GM12878 (cell line): ENCODE measurements around the gene LDB3. TPM values are rescaled to one million over a fixed set of nuclear protein-coding genes. Genes with fewer than 3 reads are reported as not detected.

ENCODE experiments used
- ATAC-seq: fragments of 200-7000 bp; cut with Tn5 transposase; 3 replicates; pipeline ENCODE4 v1.9.1; 2020; ENCODE audit warnings: mild to moderate bottlenecking, moderate library complexity
- BruUV-seq: library from RNA; stranded (reverse); fragments of 400-500 nt; replicated peaks from 2 replicates; lab custom pipeline; 2021; lab: Mats Ljungman, UMichigan
- CTCF ChIA-PET: fragments of 300-600 bp; sonication (Branson Sonifier 250); formaldehyde crosslinking; extraction: SDS; loops from one replicate; lab custom pipeline; 2021; ENCODE audit warnings: inconsistent platforms; lab: Yijun Ruan, JAX
- POLR2A ChIA-PET: fragments of 350-600 bp; formaldehyde crosslinking; extraction: SDS; loops from one replicate; lab custom pipeline; 2021; ENCODE audit warnings: inconsistent platforms; lab: Charles Lee
- RAD21 ChIA-PET: fragments of 300-600 bp; sonication (Branson Sonifier 250); formaldehyde crosslinking; loops from one replicate; lab custom pipeline; 2023; ENCODE audit warnings: antibody characterized with exemption; ENCODE audit not compliant: unreplicated experiment; lab: Charles Lee
- SMC1A ChIA-PET: fragments of 300-600 bp; sonication (Branson Sonifier 250); formaldehyde crosslinking; loops from one replicate; lab custom pipeline; 2023; ENCODE audit not compliant: unreplicated experiment, uncharacterized antibody; lab: Charles Lee
- DNase-seq: peaks from one replicate; pipeline ENCODE4 v3.0.0-alpha.2; 2011; ENCODE audit warnings: low read depth, low spot score
- FAIRE-seq: peaks from 3 replicates; lab custom pipeline; 2011; peaks lifted over from hg19 to GRCh38; lab: Jason Lieb, UNC
- H2AFZ ChIP-seq: 2 replicates; pipeline ENCODE4 v1.6.0; 2011; ENCODE audit warnings: low read depth, low read length, control low read depth; ENCODE audit not compliant: control insufficient read depth
- H3K27ac ChIP-seq: 2 replicates; pipeline ENCODE4 v1.5.1; 2011; ENCODE audit warnings: control low read depth; ENCODE audit not compliant: control insufficient read depth, insufficient read depth
- H3K27me3 ChIP-seq, 2 experiments: replicated peaks in 1 of 2; 2 replicates each; pipeline versions ENCODE4 v1.6.0 to v1.6.1; 2011; ENCODE audit warnings: low read length in 1 of 2; ENCODE audit not compliant: control insufficient read depth in 2 of 2, insufficient read depth in 2 of 2
- H3K36me3 ChIP-seq, 2 experiments: 2 replicates each; pipeline ENCODE4 v1.5.1; 2011; ENCODE audit warnings: low read length in 1 of 2; ENCODE audit not compliant: control insufficient read depth in 2 of 2, insufficient read depth in 2 of 2
- H3K4me1 ChIP-seq: 2 replicates; pipeline ENCODE4 v1.6.1; 2011; ENCODE audit warnings: mild to moderate bottlenecking, low read length, moderate library complexity, mixed read lengths; ENCODE audit not compliant: control insufficient read depth, insufficient read depth
- H3K4me2 ChIP-seq: 2 replicates; pipeline ENCODE4 v1.6.0; 2011; ENCODE audit warnings: control low read depth; ENCODE audit not compliant: control insufficient read depth, insufficient read depth
- H3K4me3 ChIP-seq: fragments of 200-600 bp; sonication (generic); 2 replicates; pipeline ENCODE4 v1.5.1; 2016
- H3K79me2 ChIP-seq: 2 replicates; pipeline ENCODE4 v1.6.0; 2011; ENCODE audit warnings: low read length; ENCODE audit not compliant: control insufficient read depth, insufficient read depth
- H3K9ac ChIP-seq: 2 replicates; pipeline ENCODE4 v1.8.0; 2011; ENCODE audit warnings: low read length, control low read depth, mixed read lengths; ENCODE audit not compliant: control insufficient read depth, insufficient read depth
- H3K9me3 ChIP-seq: replicated peaks from 3 replicates; pipeline ENCODE4 v1.5.1; 2011; ENCODE audit warnings: mild to moderate bottlenecking, low read length; ENCODE audit not compliant: control insufficient read depth, insufficient read depth
- H4K20me1 ChIP-seq: 2 replicates; pipeline ENCODE4 v1.6.0; 2011; ENCODE audit not compliant: control insufficient read depth, insufficient read depth
- CBX5 ChIP-seq: sonication (generic); IDR thresholded peaks from 2 replicates; pipeline ENCODE4 v1.6.1; 2016; ENCODE audit warnings: low read depth, moderate library complexity, mild to moderate bottlenecking, inconsistent platforms
- CEBPB ChIP-seq, 2 experiments: fragments of 150-350 bp in 1 of 2; IDR thresholded peaks; 2 replicates each; pipeline ENCODE4 v1.6.1; 2012 to 2014; ENCODE audit warnings: low read depth in 2 of 2, low read length in 2 of 2, borderline replicate concordance in 1 of 2, inconsistent platforms in 1 of 2
- CHD4 ChIP-seq: fragments of 200-600 bp; sonication (generic); IDR thresholded peaks from 2 replicates; pipeline ENCODE4 v1.6.1; 2016; ENCODE audit warnings: mild to moderate bottlenecking
- E2F8 ChIP-seq: fragments of 450-650 bp; IDR thresholded peaks from 2 replicates; pipeline ENCODE4 v1.6.1; 2018; ENCODE audit warnings: mild to moderate bottlenecking, low read depth, moderate library complexity; ENCODE audit not compliant: partially characterized antibody
- EGR1 ChIP-seq, 2 experiments: IDR thresholded peaks; 1 replicate in 1 of 2; 2 replicates in 1 of 2; pipeline ENCODE4 v1.6.1; 2011 to 2012; ENCODE audit warnings: low read depth in 2 of 2, low read length in 2 of 2, borderline replicate concordance in 1 of 2, mild to moderate bottlenecking in 1 of 2, moderate library complexity in 1 of 2
- FOS ChIP-seq: IDR thresholded peaks from 3 replicates; pipeline ENCODE4 v1.6.1; 2011; ENCODE audit warnings: borderline replicate concordance; ENCODE audit not compliant: insufficient read length; ENCODE audit errors: extremely low read depth
- HDAC2 ChIP-seq: fragments of 200-600 bp; sonication (generic); IDR thresholded peaks from 2 replicates; pipeline ENCODE4 v1.6.1; 2017
- IKZF1 ChIP-seq: fragments of 450-650 bp; conservative IDR thresholded peaks from 2 replicates; pipeline ENCODE4 v1.6.1; 2017; ENCODE audit warnings: antibody characterized with exemption, mild to moderate bottlenecking
- KAT2A ChIP-seq: conservative IDR thresholded peaks from 2 replicates; pipeline ENCODE4 v1.6.1; 2011; ENCODE audit warnings: low read depth, low read length; ENCODE audit not compliant: control insufficient read depth
- PAX5 ChIP-seq: IDR thresholded peaks from 2 replicates; pipeline ENCODE4 v1.6.1; 2011; ENCODE audit warnings: low read depth, low read length, borderline replicate concordance
- RB1 ChIP-seq: fragments of 450-650 bp; formaldehyde crosslinking; IDR thresholded peaks from 2 replicates; pipeline ENCODE4 v1.6.1; 2017; ENCODE audit warnings: mild to moderate bottlenecking, borderline replicate concordance
- RBBP5 ChIP-seq: fragments of 200-600 bp; sonication (generic); conservative IDR thresholded peaks from 2 replicates; pipeline ENCODE4 v1.6.1; 2016
- SP1 ChIP-seq: IDR thresholded peaks from one replicate; pipeline ENCODE4 v1.6.1; 2011; ENCODE audit warnings: low read depth, low read length
- ZNF24 ChIP-seq: fragments of 450-650 bp; IDR thresholded peaks from 2 replicates; pipeline ENCODE4 v1.6.1; 2017; ENCODE audit warnings: antibody characterized with exemption, mild to moderate bottlenecking
- ZNF274 ChIP-seq: IDR thresholded peaks from one replicate; pipeline ENCODE4 v1.8.0; 2011; ENCODE audit not compliant: insufficient read length, insufficient read depth
- WGBS: methylation state at CpG from one replicate; pipeline ENCODE4 v1.1.6; 2016; ENCODE audit warnings: low lambda C conversion rate; ENCODE audit not compliant: insufficient replicate concordance, insufficient coverage; ENCODE audit errors: missing lambda C conversion rate; 5-methylcytosine and 5-hydroxymethylcytosine counted together
- in situ Hi-C: fragments of 300-500 bp; cut with MboI; formaldehyde crosslinking; loops from 9 replicates; pipeline ENCODE4 v1.14.3; 2018; ENCODE audit warnings: mixed read lengths
- intact Hi-C: fragments of 100-400 bp; cut with micrococcal nuclease; formaldehyde crosslinking; loops from one replicate; pipeline ENCODE4 v1.14.2; 2022; ENCODE audit not compliant: unreplicated experiment
- polyA plus RNA-seq, 11 experiments: library from polyadenylated mRNA; depleted of rRNA in 4 of 11; unstranded in 6 of 11; stranded (reverse) in 5 of 11; fragments of >200 nt; fragmentation: Nextera tagmentation in 4 of 11; fragmentation: Illumina TruSeq in 1 of 11; extraction: Ambion mirVana in 4 of 11; extraction: Trizol in 1 of 11; gene quantifications; 1 replicate in 1 of 11; 2 replicates in 10 of 11; pipeline versions ENCODE4 v1.2.1 to v1.2.3, GENCODE V29; 2011 to 2016; ENCODE audit warnings: inconsistent platforms in 2 of 11, missing spikeins in 2 of 11, low read depth in 1 of 11
- total RNA-seq, 4 experiments: library from RNA; depleted of rRNA in 3 of 4; stranded (reverse); fragments of >200 nt in 3 of 4; fragmentation: Illumina TruSeq in 1 of 4; extraction: Trizol in 1 of 4; gene quantifications; 2 replicates each; pipeline versions ENCODE4 v1.2.1 to v1.2.3, GENCODE V29; 2013 to 2021
- TF ChIP-seq, protein P1 (sequence below): fragments of 450-650 bp; conservative IDR thresholded peaks from 2 replicates; pipeline ENCODE4 v1.6.1; 2017; ENCODE audit warnings: mild to moderate bottlenecking, moderate library complexity
- TF ChIP-seq, protein P2 (sequence below): IDR thresholded peaks from 2 replicates; pipeline ENCODE4 v1.6.1; 2012; ENCODE audit warnings: low read depth, low read length, improper control_type of control experiment
- TF ChIP-seq, protein P3 (sequence below): IDR thresholded peaks from 2 replicates; pipeline ENCODE4 v1.6.1; 2012; ENCODE audit warnings: low read depth, low read length, improper control_type of control experiment

LDB3 gene
- total and polyA plus RNA-seq, 10 of the 15 experiments (the other 5 are each of a cell fraction or from before 2014, with no cell fraction given) = 0.02 to 0.07 (median 0.04) TPM; not detected in 1

- Histone ChIP-seq H2AFZ (peak overlapping the region; percentile 84), H3K27me3 (no peaks in the 10 kb centered on the region), H3K4me2 (peak overlapping the region; percentile 83), H3K36me3 (no peaks in the 10 kb centered on the region), H3K9ac (peak overlapping the region; percentile 77), H3K4me3 (peak overlapping the region; percentile 77), H3K27ac (peak overlapping the region; percentile 79), H3K9me3 (no peaks in the 10 kb centered on the region), H3K4me1 (peaks cover 19% of the 10 kb centered on the region), H4K20me1 (no peaks in the 10 kb centered on the region), H3K79me2 (peaks cover 46% of the 10 kb centered on the region)
- TSS peak; percentile 82 for BruUV-seq
- intact Hi-C loops = loop anchor here (1.0 to 2.0 kb wide), 2 partner anchors 42 to 45 kb away; no protein-coding TSS in a partner anchor
- no peak for DNase-seq
- in situ Hi-C loops = no loop called here
- ChIA-PET RAD21 (interaction anchor here (1.3 kb wide), 2 partner anchors 43 to 44 kb away, joined by 3 read pairs; no protein-coding TSS in a partner anchor), CTCF (interaction anchor here (0.6 to 1.3 kb wide), 2 partner anchors 144 to 1350 kb away, joined by 3 read pairs; no protein-coding TSS in a partner anchor), POLR2A (interaction anchor here (0.5 to 3.3 kb wide), 3 partner anchors 44 to 336 kb away, joined by 3 to 13 read pairs (median 3); no protein-coding TSS in a partner anchor), SMC1A (interaction anchor here (0.7 to 1.6 kb wide), 2 partner anchors 23 to 80 kb away, joined by 3 to 4 read pairs; no protein-coding TSS in a partner anchor)
- FAIRE-seq = no peak
- ATAC-seq = peak; percentile 85
- 3% methylated on average over 66 of the region's 89 CpGs for WGBS
- peak; percentile 13; the same call in 1 of the 2 replicates for TF ChIP-seq PAX5
- TF ChIP-seq RBBP5 = no peak
- TF ChIP-seq, protein P1, sequence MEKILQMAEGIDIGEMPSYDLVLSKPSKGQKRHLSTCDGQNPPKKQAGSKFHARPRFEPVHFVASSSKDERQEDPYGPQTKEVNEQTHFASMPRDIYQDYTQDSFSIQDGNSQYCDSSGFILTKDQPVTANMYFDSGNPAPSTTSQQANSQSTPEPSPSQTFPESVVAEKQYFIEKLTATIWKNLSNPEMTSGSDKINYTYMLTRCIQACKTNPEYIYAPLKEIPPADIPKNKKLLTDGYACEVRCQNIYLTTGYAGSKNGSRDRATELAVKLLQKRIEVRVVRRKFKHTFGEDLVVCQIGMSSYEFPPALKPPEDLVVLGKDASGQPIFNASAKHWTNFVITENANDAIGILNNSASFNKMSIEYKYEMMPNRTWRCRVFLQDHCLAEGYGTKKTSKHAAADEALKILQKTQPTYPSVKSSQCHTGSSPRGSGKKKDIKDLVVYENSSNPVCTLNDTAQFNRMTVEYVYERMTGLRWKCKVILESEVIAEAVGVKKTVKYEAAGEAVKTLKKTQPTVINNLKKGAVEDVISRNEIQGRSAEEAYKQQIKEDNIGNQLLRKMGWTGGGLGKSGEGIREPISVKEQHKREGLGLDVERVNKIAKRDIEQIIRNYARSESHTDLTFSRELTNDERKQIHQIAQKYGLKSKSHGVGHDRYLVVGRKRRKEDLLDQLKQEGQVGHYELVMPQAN = peak; percentile 49
- no peak for TF ChIP-seq CEBPB (IDR thresholded peaks at IDR 0.05; ENCODE audit: borderline replicate concordance in 1 of 2, low read depth in 2 of 2, low read length in 2 of 2)
- TF ChIP-seq CHD4 = no peak
- TF ChIP-seq E2F8 = no peak
- peak; percentile 44; the same call in 1 of the 2 replicates for TF ChIP-seq IKZF1
- no peak for TF ChIP-seq CBX5
- TF ChIP-seq RB1 = no peak
- TF ChIP-seq, protein P2, sequence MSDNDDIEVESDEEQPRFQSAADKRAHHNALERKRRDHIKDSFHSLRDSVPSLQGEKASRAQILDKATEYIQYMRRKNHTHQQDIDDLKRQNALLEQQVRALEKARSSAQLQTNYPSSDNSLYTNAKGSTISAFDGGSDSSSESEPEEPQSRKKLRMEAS = no peak
- no peak for TF ChIP-seq ZNF274
- TF ChIP-seq FOS = no peak
- TF ChIP-seq, protein P3, sequence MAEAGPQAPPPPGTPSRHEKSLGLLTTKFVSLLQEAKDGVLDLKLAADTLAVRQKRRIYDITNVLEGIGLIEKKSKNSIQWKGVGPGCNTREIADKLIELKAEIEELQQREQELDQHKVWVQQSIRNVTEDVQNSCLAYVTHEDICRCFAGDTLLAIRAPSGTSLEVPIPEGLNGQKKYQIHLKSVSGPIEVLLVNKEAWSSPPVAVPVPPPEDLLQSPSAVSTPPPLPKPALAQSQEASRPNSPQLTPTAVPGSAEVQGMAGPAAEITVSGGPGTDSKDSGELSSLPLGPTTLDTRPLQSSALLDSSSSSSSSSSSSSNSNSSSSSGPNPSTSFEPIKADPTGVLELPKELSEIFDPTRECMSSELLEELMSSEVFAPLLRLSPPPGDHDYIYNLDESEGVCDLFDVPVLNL = no peak
- TF ChIP-seq HDAC2 = no peak
- no peak for TF ChIP-seq EGR1 (IDR thresholded peaks at IDR 0.05; ENCODE audit: borderline replicate concordance in 1 of 2, low read depth in 2 of 2, low read length in 2 of 2)
- TF ChIP-seq KAT2A = no peak
- no peak for TF ChIP-seq ZNF24
- no peak for TF ChIP-seq SP1
Observed at GRCh38 chr10:86755740-86756510, 87.6 kb downstream of the LDB3 start.
